Right lobe of liver (tissue), 6 donors: Measurements from ENCODE around the gene ABCB10. TPM values are rescaled to one million over a fixed set of nuclear protein-coding genes. Genes with fewer than 3 reads are reported as not detected.
"Not testable (repeated sequence)": the region's sequence is repeated elsewhere in the genome, so short reads cannot be mapped to it uniquely, and the experiment has no call there.

ENCODE experiments used
- ATAC-seq, 4 donors: fragments of 200-7000 bp; cut with Tn5 transposase; one replicate each; pipeline ENCODE4 v1.9.1; 2020; ENCODE audit warnings: mild to moderate bottlenecking in 4 of 4, moderate library complexity in 4 of 4
- DNase-seq, 3 donors: peaks; one replicate each; pipeline ENCODE4 v3.0.0-alpha.2; 2020
- H3K27ac ChIP-seq, 3 donors: fragments of 200-600 bp; one replicate each; pipeline ENCODE4 v1.8.0; 2022
- H3K27me3 ChIP-seq, 2 donors: fragments of 200-600 bp; one replicate each; pipeline ENCODE4 v1.8.0; 2022
- H3K36me3 ChIP-seq, 4 donors: fragments of 200-600 bp; sonication (generic) in 1 of 4; one replicate each; pipeline versions ENCODE4 v1.5.1 to v1.8.0; 2017 to 2022; ENCODE audit warnings: control low read depth in 1 of 4
- H3K4me1 ChIP-seq, 4 donors: fragments of 200-600 bp; sonication (generic) in 1 of 4; one replicate each; pipeline versions ENCODE4 v1.5.1 to v1.8.0; 2017 to 2022; ENCODE audit warnings: control low read depth in 1 of 4
- H3K4me3 ChIP-seq, 3 donors: fragments of 200-600 bp; one replicate each; pipeline ENCODE4 v1.8.0; 2022
- H3K9me3 ChIP-seq, 4 donors: fragments of 200-600 bp; sonication (generic) in 1 of 4; one replicate each; pipeline versions ENCODE4 v1.5.1 to v1.8.0; 2017 to 2022; ENCODE audit warnings: control low read depth in 1 of 4
- CTCF ChIP-seq, 4 donors: fragments of 200-600 bp in 3 of 4; fragments of 450-650 bp in 1 of 4; IDR thresholded peaks; one replicate each; pipeline versions ENCODE4 v1.5.1 to v1.8.0; 2016 to 2022; ENCODE audit warnings: antibody characterized with exemption in 4 of 4, mild to moderate bottlenecking in 2 of 4
- POLR2A ChIP-seq: fragments of 450-650 bp; IDR thresholded peaks from one replicate; pipeline ENCODE4 v1.6.1; 2017; ENCODE audit warnings: antibody characterized with exemption, mild to moderate bottlenecking
- WGBS: methylation state at CpG from one replicate; pipeline ENCODE4 v1.1.6; 2018; ENCODE audit warnings: low coverage, low lambda C conversion rate; ENCODE audit not compliant: insufficient coverage; ENCODE audit errors: missing lambda C conversion rate; 5-methylcytosine and 5-hydroxymethylcytosine counted together
- intact Hi-C, 2 donors: fragments of 100-400 bp; cut with DNase I; formaldehyde crosslinking; loops; one replicate each; pipeline versions ENCODE4 v1.11.2 to v1.14.1; 2022
- total RNA-seq, 6 experiments: library from RNA; depleted of rRNA in 2 of 6; stranded (reverse); fragments of >200 nt in 2 of 6; fragmentation: NEBNext Ultra II Directional in 3 of 6; extraction: Animal tissue kit (Norgen Biotek cat#: 25700) in 3 of 6; gene quantifications; one replicate each; pipeline versions ENCODE4 v1.1.0 to v1.2.4, GENCODE V29; 2016 to 2023
- donor health status: DM: no; HTN: yes; CAD: no.
- donor health status: DM: no; HTN: no; CAD: no.
- donor health status: DM: no; HTN: no; CAD: no.
- donor health status: DM: no; HTN: yes; CAD: no.
- donor health status: DM: no; HTN: yes; CAD: no.

Gene ABCB10
- total RNA-seq, 6 experiments from 2014 or later = 12.9 to 16.2 (median 13.7) TPM

- DNase-seq = no peak
- no peaks in the 10 kb centered on the region for H3K9me3 ChIP-seq
- no peaks in the 10 kb centered on the region for H3K4me1 ChIP-seq
- H3K27me3 ChIP-seq = no peaks in the 10 kb centered on the region
- intact Hi-C loops = no loop called here
- no peaks in the 10 kb centered on the region for H3K36me3 ChIP-seq
- 59% methylated on average over 10 of the region's 13 CpGs for WGBS
- H3K27ac ChIP-seq = no peak overlapping the region
- TF ChIP-seq POLR2A (no peak), CTCF (IDR thresholded peaks at IDR 0.05) (no peak)
- ATAC-seq = no peak
- H3K4me3 ChIP-seq = no peak overlapping the region
These were observed 8.8 kb upstream of the ABCB10 start for GRCh38 chr1:229567109-229567868.

GRCh38 chr1:229563701-229564100 is 5.2 kb upstream of the ABCB10 start:
- DNase-seq = no peak
- Histone ChIP-seq H3K27me3 (no peaks in the 10 kb centered on the region), H3K27ac (no peak overlapping the region), H3K36me3 (no peaks in the 10 kb centered on the region), H3K9me3 (no peaks in the 10 kb centered on the region), H3K4me3 (no peak overlapping the region), H3K4me1 (peaks cover 0 to 7% (median 0%) of the 10 kb centered on the region in 4 donors)
- TF ChIP-seq CTCF (IDR thresholded peaks at IDR 0.05) (no peak), POLR2A (no peak)
- intact Hi-C loops = loop anchor here in 1 of 2 donors (5.0 kb wide), 1 partner anchor 59 kb away; no protein-coding TSS in a partner anchor
- WGBS = 35% methylated on average over 5 of the region's 5 CpGs
- ATAC-seq = no peak

GRCh38 chr1:229563241-229563640 is 4.7 kb upstream of the ABCB10 start:
- H3K27ac ChIP-seq = no peak overlapping the region
- intact Hi-C loops = loop anchor here in 1 of 2 donors (5.0 kb wide), 1 partner anchor 59 kb away; no protein-coding TSS in a partner anchor
- H3K36me3 ChIP-seq = no peaks in the 10 kb centered on the region
- 29% methylated on average over 7 of the region's 7 CpGs for WGBS
- peak in 1 of 3 donors; percentile 55 for DNase-seq
- no peaks in the 10 kb centered on the region for H3K27me3 ChIP-seq
- no peaks in the 10 kb centered on the region for H3K9me3 ChIP-seq
- TF ChIP-seq CTCF (IDR thresholded peaks at IDR 0.05) (no peak), POLR2A (no peak)
- H3K4me3 ChIP-seq = no peak overlapping the region
- peaks cover 0 to 7% (median 0%) of the 10 kb centered on the region in 4 donors for H3K4me1 ChIP-seq
- no peak for ATAC-seq

GRCh38 chr1:229562686-229563085 is 4.2 kb upstream of the ABCB10 start:
- H3K36me3 ChIP-seq = no peaks in the 10 kb centered on the region
- TF ChIP-seq POLR2A = no peak
- no peaks in the 10 kb centered on the region for H3K27me3 ChIP-seq
- peaks cover 0 to 7% (median 0%) of the 10 kb centered on the region in 4 donors for H3K4me1 ChIP-seq
- no peak overlapping the region for H3K4me3 ChIP-seq
- intact Hi-C loops = loop anchor here in 1 of 2 donors (5.0 kb wide), 1 partner anchor 60 kb away; no protein-coding TSS in a partner anchor
- no peak for DNase-seq
- 72% methylated on average over 3 of the region's 3 CpGs for WGBS
- no peak for ATAC-seq
- H3K9me3 ChIP-seq = no peaks in the 10 kb centered on the region
- H3K27ac ChIP-seq = no peak overlapping the region

- 89% methylated on average over 4 of the region's 5 CpGs for WGBS
- no peak for DNase-seq
- TF ChIP-seq POLR2A (no peak), CTCF (IDR thresholded peaks at IDR 0.05) (no peak)
- Histone ChIP-seq H3K27ac (no peak overlapping the region), H3K4me1 (peaks cover 0 to 20% (median 6%) of the 10 kb centered on the region in 4 donors), H3K4me3 (no peak overlapping the region), H3K9me3 (no peaks in the 10 kb centered on the region), H3K36me3 (no peaks in the 10 kb centered on the region), H3K27me3 (no peaks in the 10 kb centered on the region)
- no peak for ATAC-seq
- intact Hi-C loops = loop anchor here in 1 of 2 donors (5.0 kb wide), 1 partner anchor 61 kb away; no protein-coding TSS in a partner anchor
These were observed 2.6 kb upstream of the ABCB10 start for GRCh38 chr1:229561141-229561540.

GRCh38 chr1:229560124-229560523 is 1.6 kb upstream of the ABCB10 start:
- not testable (repeated sequence) for H3K9me3 ChIP-seq, ATAC-seq, DNase-seq, H3K27me3 ChIP-seq, H3K36me3 ChIP-seq, H3K27ac ChIP-seq, H3K4me3 ChIP-seq
- peaks cover 0 to 20% (median 6%) of the 10 kb centered on the region in 4 donors for H3K4me1 ChIP-seq
- WGBS = 96% methylated on average over 8 of the region's 15 CpGs
- intact Hi-C loops = loop anchor here in 1 of 2 donors (5.0 kb wide), 1 partner anchor 62 kb away; no protein-coding TSS in a partner anchor

GRCh38 chr1:229559336-229559801 is 862 bp upstream of the ABCB10 start:
- intact Hi-C loops, H3K36me3 ChIP-seq, ATAC-seq, H3K27me3 ChIP-seq, H3K9me3 ChIP-seq, DNase-seq: not testable (repeated sequence)
- Histone ChIP-seq H3K4me1 (peaks cover 0 to 20% (median 6%) of the 10 kb centered on the region in 4 donors), H3K27ac (peak overlapping the region; percentile 51 to 87 (median 87)), H3K4me3 (peak overlapping the region; percentile 78 to 86 (median 82))
- 23% methylated on average over 16 of the region's 20 CpGs for WGBS
